HG03280 (cell line): ENCODE data around the gene ARHGAP6.
"Not testable (repeated sequence)": the region's sequence is repeated elsewhere in the genome, so short reads cannot be mapped to it uniquely, and the experiment has no call there.

Experiments used
- ATAC-seq: cut with Tn5 transposase; IDR thresholded peaks from one replicate; pipeline ENCODE4 v1.9.1; 2021; ENCODE audit warnings: mild to moderate bottlenecking, moderate library complexity; ENCODE audit not compliant: unreplicated experiment

ARHGAP6 gene

GRCh38 chrX:11531226-11531625 is 134.5 kb downstream of the ARHGAP6 start:
- no peak for ATAC-seq

GRCh38 chrX:11530621-11531020 is 135.1 kb downstream of the ARHGAP6 start:
- ATAC-seq: no peak

GRCh38 chrX:11528623-11529022 is 137.1 kb downstream of the ARHGAP6 start:
- ATAC-seq: no peak

- no peak for ATAC-seq
Measured at GRCh38 chrX:11525685-11526084, 140.0 kb downstream of the ARHGAP6 start.

- not testable (repeated sequence) for ATAC-seq
Measured at GRCh38 chrX:11519234-11519633, 146.5 kb downstream of the ARHGAP6 start.

- no peak for ATAC-seq
Measured at GRCh38 chrX:11509786-11510185, 155.9 kb downstream of the ARHGAP6 start.

- no peak for ATAC-seq
Measured at GRCh38 chrX:11504234-11504633, 161.5 kb downstream of the ARHGAP6 start.

GRCh38 chrX:11499076-11500044 is 166.4 kb downstream of the ARHGAP6 start:
- no peak for ATAC-seq

GRCh38 chrX:11491375-11491774 is 174.3 kb downstream of the ARHGAP6 start:
- not testable (repeated sequence) for ATAC-seq

- ATAC-seq: no peak
Measured at GRCh38 chrX:11484290-11484689, 181.4 kb downstream of the ARHGAP6 start.

- no peak for ATAC-seq
Measured at GRCh38 chrX:11481035-11481434, 184.7 kb downstream of the ARHGAP6 start.

GRCh38 chrX:11480626-11481025 is 185.1 kb downstream of the ARHGAP6 start:
- ATAC-seq: no peak

GRCh38 chrX:11478911-11479310 is 186.8 kb downstream of the ARHGAP6 start:
- no peak for ATAC-seq

- no peak for ATAC-seq
Measured at GRCh38 chrX:11478026-11478425, 187.7 kb downstream of the ARHGAP6 start.

GRCh38 chrX:11474576-11474975 is 191.1 kb downstream of the ARHGAP6 start:
- ATAC-seq: no peak

- no peak for ATAC-seq
Measured at GRCh38 chrX:11474021-11474420, 191.7 kb downstream of the ARHGAP6 start.

- ATAC-seq: no peak
Measured at GRCh38 chrX:11472879-11473278, 192.8 kb downstream of the ARHGAP6 start.

GRCh38 chrX:11472381-11472780 is 193.3 kb downstream of the ARHGAP6 start:
- no peak for ATAC-seq

GRCh38 chrX:11470250-11470974 is 195.3 kb downstream of the ARHGAP6 start:
- ATAC-seq: no peak

GRCh38 chrX:11465648-11466411 is 199.9 kb downstream of the ARHGAP6 start:
- no peak for ATAC-seq

GRCh38 chrX:11464836-11465463 is 200.8 kb downstream of the ARHGAP6 start:
- ATAC-seq: no peak
